ENCODE results near the gene IL6ST.
"Not testable (repeated sequence)": the region's sequence is repeated elsewhere in the genome, so short reads cannot be mapped to it uniquely, and the experiment has no call there.

DNA sequence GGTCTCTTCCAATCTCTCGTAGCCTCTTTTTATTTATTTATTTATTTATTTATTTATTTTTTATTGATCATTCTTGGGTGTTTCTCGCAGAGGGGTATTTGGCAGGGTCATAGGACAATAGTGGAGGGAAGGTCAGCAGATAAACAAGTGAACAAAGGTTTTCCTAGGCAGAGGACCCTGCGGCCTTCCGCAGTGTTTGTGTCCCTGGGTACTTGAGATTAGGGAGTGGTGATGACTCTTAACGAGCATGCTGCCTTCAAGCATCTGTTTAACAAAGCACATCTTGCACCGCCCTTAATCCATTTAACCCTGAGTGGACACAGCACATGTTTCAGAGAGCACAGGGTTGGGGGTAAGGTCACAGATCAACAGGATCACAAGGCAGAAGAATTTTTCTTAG lies 43.4 kb upstream of the IL6ST start:
- not testable (repeated sequence) for TF ChIP-seq POLR2A (IDR thresholded peaks at IDR 0.05; ENCODE audit: low read depth, low read length); RFX5 (IDR thresholded peaks at IDR 0.05; ENCODE audit: low read depth, low read length); EGR1 (IDR thresholded peaks at IDR 0.05; ENCODE audit: borderline replicate concordance in 1 of 2, low read depth in 2 of 2, low read length in 2 of 2); HCFC1 (IDR thresholded peaks at IDR 0.05; ENCODE audit: low read length); ESRRA (IDR thresholded peaks at IDR 0.05; ENCODE audit: low read length); EP300 (IDR thresholded peaks at IDR 0.05; ENCODE audit: borderline replicate concordance in 1 of 2, control insufficient read depth in 1 of 2, low read depth in 2 of 2, low read length in 2 of 2); HDAC2 (IDR thresholded peaks at IDR 0.05); CHD1 (IDR thresholded peaks at IDR 0.05; ENCODE audit: low read depth, low read length)
- TF ChIP-seq, protein P1, sequence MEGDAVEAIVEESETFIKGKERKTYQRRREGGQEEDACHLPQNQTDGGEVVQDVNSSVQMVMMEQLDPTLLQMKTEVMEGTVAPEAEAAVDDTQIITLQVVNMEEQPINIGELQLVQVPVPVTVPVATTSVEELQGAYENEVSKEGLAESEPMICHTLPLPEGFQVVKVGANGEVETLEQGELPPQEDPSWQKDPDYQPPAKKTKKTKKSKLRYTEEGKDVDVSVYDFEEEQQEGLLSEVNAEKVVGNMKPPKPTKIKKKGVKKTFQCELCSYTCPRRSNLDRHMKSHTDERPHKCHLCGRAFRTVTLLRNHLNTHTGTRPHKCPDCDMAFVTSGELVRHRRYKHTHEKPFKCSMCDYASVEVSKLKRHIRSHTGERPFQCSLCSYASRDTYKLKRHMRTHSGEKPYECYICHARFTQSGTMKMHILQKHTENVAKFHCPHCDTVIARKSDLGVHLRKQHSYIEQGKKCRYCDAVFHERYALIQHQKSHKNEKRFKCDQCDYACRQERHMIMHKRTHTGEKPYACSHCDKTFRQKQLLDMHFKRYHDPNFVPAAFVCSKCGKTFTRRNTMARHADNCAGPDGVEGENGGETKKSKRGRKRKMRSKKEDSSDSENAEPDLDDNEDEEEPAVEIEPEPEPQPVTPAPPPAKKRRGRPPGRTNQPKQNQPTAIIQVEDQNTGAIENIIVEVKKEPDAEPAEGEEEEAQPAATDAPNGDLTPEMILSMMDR (IDR thresholded peaks at IDR 0.05 in 2 of 3, conservative IDR thresholded peaks at IDR 0.05 in 1 of 3; ENCODE audit: control insufficient read depth in 2 of 3, extremely low read depth in 1 of 3, insufficient read depth in 1 of 3, low read depth in 3 of 3, low read length in 3 of 3): not testable (repeated sequence)
